HG02623 (cell line): ENCODE results near the gene LTB4R.

ENCODE experiments used
- ATAC-seq: cut with Tn5 transposase; IDR thresholded peaks from one replicate; pipeline ENCODE4 v1.9.1; 2021; ENCODE audit warnings: moderate library complexity; ENCODE audit not compliant: unreplicated experiment

The LTB4R gene

GRCh38 chr14:24299255-24300191 lies 11.8 kb upstream of the LTB4R start, which contains the start of the genes DHRS1 and NOP9:
Gene DHRS1, minus strand, starts transcription at chr14:24299780. Its CDS starts 674 bp downstream, at chr14:24299106.
Gene NOP9, plus strand, starts transcription at chr14:24299850. Its CDS starts 105 bp downstream, at chr14:24299955.
- ATAC-seq = peak; percentile 60

- no peak for ATAC-seq
Measured at GRCh38 chr14:24300326-24300980, 10.8 kb upstream of the LTB4R start.

GRCh38 chr14:24304019-24304387 lies 7.3 kb upstream of the LTB4R start:
- ATAC-seq = no peak

- ATAC-seq = no peak
Measured at GRCh38 chr14:24307156-24307574, 4.1 kb upstream of the LTB4R start.

- no peak for ATAC-seq
Measured at GRCh38 chr14:24307575-24308341, 3.5 kb upstream of the LTB4R start, which contains the start of gene CIDEB. Gene CIDEB, minus strand, starts transcription at chr14:24307977. Its CDS starts 119 bp downstream, at chr14:24307858.

GRCh38 chr14:24308342-24309124 lies 2.8 kb upstream of the LTB4R start:
- ATAC-seq = no peak

- no peak for ATAC-seq
Measured at GRCh38 chr14:24309538-24310264, 1.6 kb upstream of the LTB4R start, which contains the start of gene LTB4R2. Gene LTB4R2, plus strand, starts transcription at chr14:24310140. Its CDS starts 525 bp downstream, at chr14:24310665.

GRCh38 chr14:24310265-24310645 lies 1.0 kb upstream of the LTB4R start:
- ATAC-seq = no peak

GRCh38 chr14:24311837-24312615 lies 724 bp downstream of the LTB4R start:
- no peak for ATAC-seq

GRCh38 chr14:24312736-24313507 lies 1.6 kb downstream of the LTB4R start:
- ATAC-seq = no peak

- ATAC-seq = no peak
Measured at GRCh38 chr14:24313913-24314312, 2.6 kb downstream of the LTB4R start.

GRCh38 chr14:24314377-24315193 lies 3.3 kb downstream of the LTB4R start:
- ATAC-seq = no peak

GRCh38 chr14:24315243-24315806 lies 4.0 kb downstream of the LTB4R start:
- ATAC-seq = no peak

GRCh38 chr14:24315807-24316596 lies 4.7 kb downstream of the LTB4R start:
- no peak for ATAC-seq

GRCh38 chr14:24316597-24316950 lies 5.3 kb downstream of the LTB4R start:
- no peak for ATAC-seq
